Measurements from ENCODE around the gene THSD7A.

The THSD7A gene

DNA sequence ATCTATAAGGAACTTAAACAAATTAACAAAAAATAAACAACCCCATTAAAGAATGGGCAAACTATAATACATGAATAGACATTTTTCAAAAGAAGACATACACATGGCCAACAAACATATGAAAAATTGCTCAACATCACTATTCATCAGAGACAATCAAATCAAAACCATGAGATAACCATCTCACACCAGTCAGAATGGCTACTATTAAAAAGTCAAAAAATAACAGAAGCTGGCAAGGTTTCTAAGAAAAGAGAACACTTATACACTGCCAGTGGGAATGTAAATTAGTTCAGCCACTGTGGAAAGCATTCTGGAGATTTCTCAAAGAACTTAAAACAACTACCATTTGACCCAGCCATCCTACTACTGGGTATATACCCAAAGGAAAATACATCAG lies 280.5 kb downstream of the THSD7A start:
- Histone ChIP-seq H3K4me3 (ENCODE audit: low read length) (no peak overlapping the region), H4K20me1 (ENCODE audit: insufficient read depth, low read length) (no peaks in the 10 kb centered on the region), H2AFZ (ENCODE audit: low read depth, low read length) (no peak overlapping the region), H3K4me1 (ENCODE audit: low read length) (no peaks in the 10 kb centered on the region), H3K27ac (ENCODE audit: low read length) (no peak overlapping the region), H3K79me2 (ENCODE audit: low read length) (no peaks in the 10 kb centered on the region), H3K27me3 (ENCODE audit: low read depth, low read length) (no peaks in the 10 kb centered on the region), H3K9ac (ENCODE audit: low read length) (no peak overlapping the region), H3K36me3 (replicated peaks; ENCODE audit: low read depth, low read length) (no peaks in the 10 kb centered on the region), H3K4me2 (ENCODE audit: low read length) (no peak overlapping the region), H3K9me3 (ENCODE audit: insufficient read depth, low read length) (no peaks in the 10 kb centered on the region)
- TF ChIP-seq, protein P1, sequence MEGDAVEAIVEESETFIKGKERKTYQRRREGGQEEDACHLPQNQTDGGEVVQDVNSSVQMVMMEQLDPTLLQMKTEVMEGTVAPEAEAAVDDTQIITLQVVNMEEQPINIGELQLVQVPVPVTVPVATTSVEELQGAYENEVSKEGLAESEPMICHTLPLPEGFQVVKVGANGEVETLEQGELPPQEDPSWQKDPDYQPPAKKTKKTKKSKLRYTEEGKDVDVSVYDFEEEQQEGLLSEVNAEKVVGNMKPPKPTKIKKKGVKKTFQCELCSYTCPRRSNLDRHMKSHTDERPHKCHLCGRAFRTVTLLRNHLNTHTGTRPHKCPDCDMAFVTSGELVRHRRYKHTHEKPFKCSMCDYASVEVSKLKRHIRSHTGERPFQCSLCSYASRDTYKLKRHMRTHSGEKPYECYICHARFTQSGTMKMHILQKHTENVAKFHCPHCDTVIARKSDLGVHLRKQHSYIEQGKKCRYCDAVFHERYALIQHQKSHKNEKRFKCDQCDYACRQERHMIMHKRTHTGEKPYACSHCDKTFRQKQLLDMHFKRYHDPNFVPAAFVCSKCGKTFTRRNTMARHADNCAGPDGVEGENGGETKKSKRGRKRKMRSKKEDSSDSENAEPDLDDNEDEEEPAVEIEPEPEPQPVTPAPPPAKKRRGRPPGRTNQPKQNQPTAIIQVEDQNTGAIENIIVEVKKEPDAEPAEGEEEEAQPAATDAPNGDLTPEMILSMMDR (IDR thresholded peaks at IDR 0.05; ENCODE audit: low read depth, low read length): no peak
- TF ChIP-seq EZH2phosphoT487 (IDR thresholded peaks at IDR 0.05; ENCODE audit: low read depth): no peak

DNA sequence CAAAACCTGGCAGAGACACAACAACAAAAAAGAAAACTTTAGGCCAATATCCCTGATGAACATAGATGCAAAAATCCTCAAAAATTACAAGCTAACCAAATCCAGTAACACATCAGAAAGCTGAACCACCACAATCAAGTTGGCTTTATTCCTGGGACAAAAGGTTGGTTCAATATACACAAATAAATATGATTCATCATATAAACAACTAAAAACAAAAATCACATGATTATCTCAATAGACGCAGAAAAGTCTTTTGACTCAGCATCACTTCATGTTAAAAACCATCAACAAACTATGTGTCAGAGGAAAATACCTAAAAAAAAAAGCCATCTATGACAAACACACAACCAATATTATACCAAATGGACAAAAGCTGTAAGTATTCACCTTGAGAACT lies 283.5 kb downstream of the THSD7A start:
- H3K4me2 ChIP-seq (ENCODE audit: low read length): no peak overlapping the region
- H4K20me1 ChIP-seq (ENCODE audit: insufficient read depth, low read length): no peaks in the 10 kb centered on the region
- H3K36me3 ChIP-seq (replicated peaks; ENCODE audit: low read depth, low read length): no peaks in the 10 kb centered on the region
- no peak overlapping the region for H3K4me3 ChIP-seq (ENCODE audit: low read length)
- H3K9me3 ChIP-seq (ENCODE audit: insufficient read depth, low read length): no peaks in the 10 kb centered on the region
- no peak overlapping the region for H3K27ac ChIP-seq (ENCODE audit: low read length)
- H2AFZ ChIP-seq (ENCODE audit: low read depth, low read length): no peak overlapping the region
- no peak overlapping the region for H3K9ac ChIP-seq (ENCODE audit: low read length)
- no peaks in the 10 kb centered on the region for H3K79me2 ChIP-seq (ENCODE audit: low read length)
- TF ChIP-seq, protein P1 (IDR thresholded peaks at IDR 0.05; ENCODE audit: low read depth, low read length): no peak
- TF ChIP-seq EZH2phosphoT487 (IDR thresholded peaks at IDR 0.05; ENCODE audit: low read depth): no peak
- no peaks in the 10 kb centered on the region for H3K27me3 ChIP-seq (ENCODE audit: low read depth, low read length)
- no peaks in the 10 kb centered on the region for H3K4me1 ChIP-seq (ENCODE audit: low read length)

DNA sequence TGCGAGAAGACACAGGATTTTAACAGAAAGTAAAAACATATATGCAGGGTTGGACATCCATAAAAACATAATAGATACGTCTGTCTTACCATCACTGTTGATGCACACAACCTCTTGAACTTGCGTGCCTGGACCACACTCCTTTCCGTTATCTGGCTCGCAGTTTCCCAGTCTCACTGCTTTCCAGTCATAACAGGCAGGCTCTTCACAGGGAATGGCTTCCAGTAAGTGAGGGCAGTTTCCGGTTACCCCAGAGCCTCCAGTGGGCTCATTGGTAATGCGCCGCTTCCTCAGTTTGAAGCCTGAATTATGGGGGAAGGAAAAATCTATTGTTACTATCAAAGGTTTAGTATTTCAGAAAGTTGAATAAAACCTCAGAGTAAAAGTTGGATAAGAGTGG lies 290.7 kb downstream of the THSD7A start:
- Histone ChIP-seq H3K9me3 (ENCODE audit: insufficient read depth, low read length) (no peaks in the 10 kb centered on the region), H3K79me2 (ENCODE audit: low read length) (no peaks in the 10 kb centered on the region), H3K36me3 (replicated peaks; ENCODE audit: low read depth, low read length) (no peaks in the 10 kb centered on the region), H3K9ac (ENCODE audit: low read length) (no peak overlapping the region), H3K27me3 (ENCODE audit: low read depth, low read length) (no peaks in the 10 kb centered on the region), H3K4me1 (ENCODE audit: low read length) (peaks cover 9% of the 10 kb centered on the region), H3K4me3 (ENCODE audit: low read length) (no peak overlapping the region), H3K27ac (ENCODE audit: low read length) (no peak overlapping the region), H4K20me1 (ENCODE audit: insufficient read depth, low read length) (no peaks in the 10 kb centered on the region), H3K4me2 (ENCODE audit: low read length) (no peak overlapping the region), H2AFZ (ENCODE audit: low read depth, low read length) (no peak overlapping the region)
- no peak for TF ChIP-seq EZH2phosphoT487 (IDR thresholded peaks at IDR 0.05; ENCODE audit: low read depth)
- TF ChIP-seq, protein P1 (IDR thresholded peaks at IDR 0.05; ENCODE audit: low read depth, low read length): no peak

DNA sequence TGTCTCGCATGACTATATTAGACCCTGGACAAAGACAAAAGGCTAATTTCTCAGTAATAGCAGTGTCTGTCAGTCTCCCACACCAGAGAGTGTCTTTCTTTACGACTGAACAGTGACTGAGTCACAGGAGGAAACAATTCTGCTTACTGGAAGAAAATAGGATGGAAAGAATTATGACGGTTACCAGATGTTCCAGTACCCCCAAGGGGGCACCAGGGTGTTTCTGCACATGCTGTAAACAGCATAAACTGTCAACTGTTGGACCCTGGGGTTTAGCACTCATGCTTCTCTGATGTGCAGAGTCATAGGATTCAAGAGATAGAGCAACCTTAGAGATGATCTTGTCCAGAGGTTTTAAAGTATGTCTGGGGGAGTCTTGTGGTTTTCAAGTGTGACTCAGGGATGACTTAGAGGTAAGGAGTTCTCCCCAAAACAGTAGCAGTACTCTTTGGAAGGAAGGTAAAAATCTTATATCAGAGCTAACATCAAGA lies 291.7 kb downstream of the THSD7A start:
- Histone ChIP-seq H3K79me2 (ENCODE audit: low read length) (no peaks in the 10 kb centered on the region), H3K9me3 (ENCODE audit: insufficient read depth, low read length) (no peaks in the 10 kb centered on the region), H3K36me3 (replicated peaks; ENCODE audit: low read depth, low read length) (no peaks in the 10 kb centered on the region), H3K4me1 (ENCODE audit: low read length) (peaks cover 9% of the 10 kb centered on the region), H3K9ac (ENCODE audit: low read length) (no peak overlapping the region), H4K20me1 (ENCODE audit: insufficient read depth, low read length) (no peaks in the 10 kb centered on the region), H3K27me3 (ENCODE audit: low read depth, low read length) (no peaks in the 10 kb centered on the region), H3K4me3 (ENCODE audit: low read length) (no peak overlapping the region), H3K27ac (ENCODE audit: low read length) (no peak overlapping the region), H3K4me2 (ENCODE audit: low read length) (no peak overlapping the region; the same call in 1 of the 2 replicates), H2AFZ (ENCODE audit: low read depth, low read length) (no peak overlapping the region)
- TF ChIP-seq, protein P1 (IDR thresholded peaks at IDR 0.05; ENCODE audit: low read depth, low read length): no peak
- TF ChIP-seq EZH2phosphoT487 (IDR thresholded peaks at IDR 0.05; ENCODE audit: low read depth): no peak
